ENCODE measurements around the gene PNPLA7.
"Not testable (repeated sequence)": the region's sequence is repeated elsewhere in the genome, so short reads cannot be mapped to it uniquely, and the experiment has no call there.

The PNPLA7 gene

DNA sequence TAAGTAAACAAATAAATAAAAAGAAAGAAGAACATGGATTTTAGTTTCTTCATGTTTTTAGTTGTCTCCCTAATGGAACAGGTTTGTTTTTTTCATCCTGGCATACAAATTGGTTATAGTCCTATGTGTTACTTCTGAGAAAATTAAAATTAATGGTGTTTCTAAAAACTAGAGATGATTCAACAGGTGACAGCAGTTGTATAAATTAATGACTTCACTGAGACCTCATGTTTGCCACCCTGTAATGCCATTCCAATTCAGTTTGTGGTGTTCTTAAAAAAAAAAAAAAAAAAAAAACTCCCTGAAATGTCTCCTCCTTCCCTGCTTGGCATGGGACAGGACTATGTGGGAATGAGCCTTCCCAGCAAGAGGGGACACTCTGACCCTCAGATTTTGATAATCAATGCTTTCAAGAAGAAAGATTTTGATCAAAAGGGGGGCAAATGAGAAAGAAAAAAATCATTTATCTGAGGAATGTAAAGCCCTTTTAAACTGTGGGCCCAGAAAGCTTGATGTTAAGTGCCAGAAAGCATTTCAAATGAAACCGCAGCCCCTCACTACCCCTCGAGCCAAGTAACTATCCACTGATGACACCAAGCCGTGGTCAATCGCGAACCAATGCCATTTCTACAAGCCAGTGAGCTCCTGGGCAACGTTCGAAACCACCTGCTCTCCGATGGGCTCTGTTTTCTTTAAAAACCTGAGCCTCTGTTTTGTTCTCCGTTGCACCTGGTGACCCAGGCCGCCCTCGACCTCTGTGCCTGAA, 128.2 kb downstream of the PNPLA7 start:
- intact Hi-C loops (cut with DNase I), result loop anchor here (10.0 kb wide), 1 partner anchor 117 kb away; the partner anchor contains the start of gene NRARP
- DNase-seq, result no peak

- peak in 2 of 42 donors; percentile 16 to 32 for DNase-seq
- intact Hi-C loops (cut with DNase I), result no loop called here
These were observed 132.8 kb downstream of the PNPLA7 start for GRCh38 chr9:137417161-137418021.

DNA sequence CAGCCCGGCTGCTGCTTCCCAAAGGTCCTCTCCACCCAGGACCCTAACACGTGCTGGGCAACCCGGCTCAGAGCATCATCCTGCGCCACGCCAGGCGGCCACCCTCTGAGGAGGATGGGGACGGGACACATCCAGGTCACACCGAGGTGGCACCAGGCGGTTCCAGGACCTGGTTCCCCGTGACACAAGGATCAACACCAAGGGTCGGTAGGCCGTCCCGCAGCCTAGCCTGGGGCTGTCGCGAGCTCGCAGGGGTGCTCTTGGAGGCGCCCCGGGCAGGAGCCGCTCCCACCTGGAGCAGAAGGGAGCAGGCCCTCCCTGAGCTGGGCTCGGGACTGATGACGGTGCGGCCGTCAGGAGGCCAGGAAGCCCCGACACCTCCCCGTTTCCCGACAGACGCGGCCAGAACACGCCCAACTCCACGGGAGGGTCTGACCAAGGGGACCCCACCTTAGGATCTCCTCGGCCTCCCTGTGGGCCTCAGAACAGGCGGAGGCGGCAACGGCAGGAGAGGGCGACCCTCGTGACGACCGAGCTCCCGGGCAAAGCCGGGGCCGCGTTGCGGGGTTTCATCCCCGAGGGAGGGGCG, 133.5 kb downstream of the PNPLA7 start:
- no peak for DNase-seq
- intact Hi-C loops (cut with DNase I), result no loop called here

DNA sequence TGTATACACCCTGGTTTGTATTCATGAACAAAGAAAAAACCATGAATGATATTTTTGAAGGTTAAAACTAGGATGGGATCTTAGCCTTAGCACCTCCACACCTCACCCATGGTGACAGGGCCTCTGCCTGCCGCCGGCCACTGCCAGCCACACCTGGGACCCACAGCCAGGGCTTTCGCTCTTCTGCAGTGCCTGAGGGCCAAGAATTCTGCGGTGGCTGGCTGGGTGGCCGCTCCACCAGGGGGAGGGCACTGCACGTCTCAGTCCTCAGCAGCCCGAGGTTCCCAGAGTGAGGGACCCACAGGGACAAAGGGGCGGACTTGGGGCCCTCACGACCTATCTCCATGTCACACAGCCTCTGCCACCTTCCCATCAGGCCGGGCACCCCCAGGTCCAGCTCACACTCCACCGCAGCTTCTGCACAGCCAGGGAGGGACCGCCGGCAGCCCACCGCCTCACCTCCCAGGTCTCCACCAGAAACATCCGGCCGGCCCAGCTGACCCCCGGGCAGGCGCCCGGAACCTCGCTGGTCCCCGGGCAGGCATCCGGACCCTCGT, 134.1 kb downstream of the PNPLA7 start:
- intact Hi-C loops (cut with DNase I), result no loop called here
- no peak for DNase-seq

GRCh38 chr9:137415451-137415850, 134.8 kb downstream of the PNPLA7 start:
- intact Hi-C loops (cut with DNase I), result no loop called here
- DNase-seq, result no peak

GRCh38 chr9:137412431-137412830, 137.8 kb downstream of the PNPLA7 start:
- intact Hi-C loops (cut with DNase I), result no loop called here
- no peak for DNase-seq

DNA sequence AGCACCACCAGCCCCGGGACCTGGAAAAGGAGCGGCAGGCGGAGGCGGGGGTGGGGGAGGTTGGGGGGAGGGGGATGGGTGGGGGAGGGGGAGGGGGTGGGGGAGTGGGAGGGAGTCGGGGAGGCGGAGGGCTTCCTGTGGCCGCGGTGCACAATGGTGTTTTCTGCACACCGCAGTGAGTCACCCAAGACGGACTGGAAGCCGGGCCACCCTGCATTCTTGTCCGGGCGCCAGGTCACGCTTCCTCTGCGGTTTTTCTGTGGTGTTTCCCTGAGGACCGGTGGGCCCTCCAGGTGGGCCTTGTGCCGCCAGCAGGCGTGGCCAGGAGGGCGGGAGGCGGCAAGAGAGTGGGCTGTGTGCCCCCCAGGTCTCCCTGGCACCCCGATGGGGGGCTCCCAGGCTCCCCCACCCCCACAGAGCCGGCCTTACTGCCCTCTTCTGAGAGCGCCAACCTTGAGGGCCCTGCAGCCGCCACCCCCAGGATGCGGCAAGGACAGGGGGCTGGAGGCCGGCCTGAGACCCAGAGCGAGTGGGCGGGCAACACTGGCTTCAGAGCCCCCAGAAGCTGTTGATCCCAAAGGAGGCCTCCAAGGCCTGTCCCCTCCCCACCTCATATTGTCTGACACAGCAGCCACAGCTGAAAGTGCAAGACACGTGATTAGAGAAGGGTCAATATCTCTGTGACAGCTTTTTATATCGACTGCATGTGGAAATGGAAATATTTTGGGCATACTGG, 138.4 kb downstream of the PNPLA7 start:
- DNase-seq, result peak in 5 of 42 donors; percentile 21 to 51 (median 47)
- intact Hi-C loops (cut with DNase I), result no loop called here

GRCh38 chr9:137411260-137411644, 138.9 kb downstream of the PNPLA7 start:
- no peak for DNase-seq
- intact Hi-C loops (cut with DNase I), result no loop called here

DNA sequence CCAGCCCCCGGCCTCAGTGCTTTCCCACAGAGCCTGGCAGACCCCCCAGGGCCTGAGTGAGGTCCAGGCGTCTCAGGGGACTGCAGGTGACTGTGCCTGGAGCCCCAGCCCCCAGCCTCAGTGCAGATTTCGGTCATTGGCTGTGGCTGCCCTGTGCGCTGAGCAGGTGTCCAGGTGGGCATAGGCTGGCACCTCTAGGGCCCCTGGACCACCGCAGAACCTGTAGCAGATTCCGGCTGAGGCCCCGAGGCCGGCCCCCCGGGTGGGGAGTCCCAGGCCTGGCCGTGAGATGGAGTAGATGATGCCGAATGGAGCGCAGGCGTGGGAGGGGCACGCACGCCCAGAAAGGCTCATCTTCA, 139.3 kb downstream of the PNPLA7 start:
- intact Hi-C loops (cut with DNase I), result no loop called here
- no peak for DNase-seq

- DNase-seq; intact Hi-C loops (cut with DNase I): not testable (repeated sequence)
These were observed 139.8 kb downstream of the PNPLA7 start for GRCh38 chr9:137410236-137410890.
